PC-9 (cell line): ENCODE results near the gene RBM25. TPM values are rescaled to one million over a fixed set of nuclear protein-coding genes. Genes with fewer than 3 reads are reported as not detected.

Source experiments
- BruUV-seq: library from RNA; stranded (reverse); fragments of 400-500 nt; replicated peaks from 2 replicates; lab custom pipeline; 2021; lab: Mats Ljungman, UMichigan
- CTCF ChIA-PET: fragments of 300-600 bp; sonication (Branson Sonifier 250); formaldehyde crosslinking; loops from one replicate; lab custom pipeline; 2022; ENCODE audit warnings: antibody characterized with exemption; lab: Charles Lee
- POLR2A ChIA-PET: fragments of 300-600 bp; sonication (Branson Sonifier 250); formaldehyde crosslinking; loops from one replicate; lab custom pipeline; 2022; ENCODE audit warnings: antibody characterized with exemption; ENCODE audit not compliant: unreplicated experiment; lab: Charles Lee
- DNase-seq, 2 experiments: peaks; one replicate each; pipeline versions ENCODE4 v3.0.0 to v3.0.0-alpha.2; 2015 to 2022; ENCODE audit warnings: mixed read lengths in 1 of 2
- H2AFZ ChIP-seq: fragments of 200-600 bp; sonication (generic); 2 replicates; pipeline ENCODE4 v1.8.1; 2017; ENCODE audit warnings: antibody characterized with exemption
- H3F3A ChIP-seq: fragments of 200-600 bp; sonication (generic); 2 replicates; pipeline ENCODE4 v1.8.1; 2017; ENCODE audit warnings: antibody characterized with exemption, mild to moderate bottlenecking, low read depth; ENCODE audit not compliant: insufficient read depth
- H3K27ac ChIP-seq: fragments of 200-600 bp; sonication (generic); 2 replicates; pipeline ENCODE4 v1.6.1; 2016; ENCODE audit warnings: mixed run types
- H3K27me3 ChIP-seq: fragments of 200-600 bp; sonication (generic); 2 replicates; pipeline ENCODE4 v1.6.1; 2016; ENCODE audit warnings: low read depth, mixed run types; ENCODE audit not compliant: insufficient read depth
- H3K36me3 ChIP-seq: fragments of 200-600 bp; sonication (generic); 2 replicates; pipeline ENCODE4 v1.6.1; 2016; ENCODE audit warnings: low read depth, mixed run types
- H3K4me1 ChIP-seq: fragments of 200-600 bp; sonication (generic); replicated peaks from 2 replicates; pipeline ENCODE4 v1.6.1; 2016; ENCODE audit warnings: mixed run types; ENCODE audit not compliant: insufficient read depth
- H3K4me2 ChIP-seq: fragments of 200-600 bp; sonication (generic); 2 replicates; pipeline ENCODE4 v1.6.1; 2017; ENCODE audit warnings: mixed run types
- H3K4me3 ChIP-seq: fragments of 200-600 bp; sonication (generic); 2 replicates; pipeline ENCODE4 v1.6.1; 2016; ENCODE audit warnings: mixed run types
- H3K79me2 ChIP-seq: fragments of 200-600 bp; sonication (generic); 2 replicates; pipeline ENCODE4 v1.6.1; 2017; ENCODE audit warnings: low read depth, mixed run types
- H3K9me2 ChIP-seq: fragments of 200-600 bp; sonication (generic); 2 replicates; pipeline ENCODE4 v1.8.1; 2017; ENCODE audit warnings: mild to moderate bottlenecking; ENCODE audit not compliant: insufficient read depth
- H3K9me3 ChIP-seq: fragments of 200-600 bp; sonication (generic); 2 replicates; pipeline ENCODE4 v1.8.1; 2016; ENCODE audit warnings: low read depth; ENCODE audit not compliant: insufficient read depth
- H4K20me1 ChIP-seq: fragments of 200-600 bp; sonication (generic); 2 replicates; pipeline ENCODE4 v1.8.1; 2017; ENCODE audit not compliant: insufficient read depth
- CTCF ChIP-seq: fragments of 200-600 bp; sonication (generic); conservative IDR thresholded peaks from 2 replicates; pipeline ENCODE4 v1.6.1; 2017; ENCODE audit warnings: mixed run types, antibody characterized with exemption, mild to moderate bottlenecking, moderate library complexity
- EZH2 ChIP-seq: fragments of 200-600 bp; sonication (generic); IDR thresholded peaks from 2 replicates; pipeline ENCODE4 v1.8.0; 2017; ENCODE audit warnings: antibody characterized with exemption, low read depth
- intact Hi-C: fragments of 100-400 bp; cut with micrococcal nuclease; formaldehyde crosslinking; loops from one replicate; pipeline ENCODE4 v1.10.0; 2022; ENCODE audit not compliant: unreplicated experiment
- total RNA-seq: library from RNA; stranded (reverse); gene quantifications from 2 replicates; pipeline ENCODE4 v1.2.3, GENCODE V29; 2021

The RBM25 gene
- total RNA-seq, 1 experiment from 2014 or later = 68.9 TPM

- intact Hi-C loops = no loop called here
- Histone ChIP-seq H3K4me1 (no peaks in the 10 kb centered on the region), H3K27me3 (no peaks in the 10 kb centered on the region), H2AFZ (no peak overlapping the region), H4K20me1 (no peaks in the 10 kb centered on the region), H3K4me2 (no peak overlapping the region), H3F3A (no peaks in the 10 kb centered on the region), H3K27ac (no peak overlapping the region), H3K9me3 (no peaks in the 10 kb centered on the region), H3K9me2 (no peaks in the 10 kb centered on the region), H3K4me3 (no peak overlapping the region), H3K36me3 (no peaks in the 10 kb centered on the region), H3K79me2 (no peaks in the 10 kb centered on the region)
- TF ChIP-seq CTCF (no peak), EZH2 (no peak)
- POLR2A ChIA-PET = no interaction called here
- DNase-seq = no peak
- CTCF ChIA-PET = no interaction called here
- BruUV-seq = no TSS peak
These were observed 10.5 kb upstream of the RBM25 start for GRCh38 chr14:73047808-73048207.

- Histone ChIP-seq H3K9me3 (no peaks in the 10 kb centered on the region), H3F3A (no peaks in the 10 kb centered on the region), H3K36me3 (no peaks in the 10 kb centered on the region), H4K20me1 (no peaks in the 10 kb centered on the region), H3K27me3 (no peaks in the 10 kb centered on the region), H3K79me2 (no peaks in the 10 kb centered on the region), H3K4me1 (no peaks in the 10 kb centered on the region), H3K4me2 (no peak overlapping the region), H3K27ac (no peak overlapping the region), H2AFZ (no peak overlapping the region), H3K4me3 (no peak overlapping the region), H3K9me2 (no peaks in the 10 kb centered on the region)
- ChIA-PET POLR2A (no interaction called here), CTCF (no interaction called here)
- no TSS peak for BruUV-seq
- TF ChIP-seq EZH2 (no peak), CTCF (no peak)
- no peak for DNase-seq
- intact Hi-C loops = no loop called here
These were observed 8.9 kb upstream of the RBM25 start for GRCh38 chr14:73049428-73049827.

- peaks cover 16% of the 10 kb centered on the region for H3K79me2 ChIP-seq
- H3K4me3 ChIP-seq = no peak overlapping the region
- TF ChIP-seq CTCF = no peak
- no peak for TF ChIP-seq EZH2
- H3K36me3 ChIP-seq = peaks cover 3% of the 10 kb centered on the region
- DNase-seq = no peak
- no peak overlapping the region for H3K4me2 ChIP-seq
- intact Hi-C loops = no loop called here
- no peak overlapping the region for H3K27ac ChIP-seq
- no TSS peak for BruUV-seq
- ChIA-PET POLR2A (no interaction called here), CTCF (no interaction called here)
- peaks cover 4% of the 10 kb centered on the region; the same call in 1 of the 2 replicates for H3F3A ChIP-seq
- peaks cover 11% of the 10 kb centered on the region for H3K4me1 ChIP-seq
- no peaks in the 10 kb centered on the region for H3K9me3 ChIP-seq
- peaks cover 14% of the 10 kb centered on the region for H4K20me1 ChIP-seq
- no peak overlapping the region for H2AFZ ChIP-seq
- no peaks in the 10 kb centered on the region for H3K27me3 ChIP-seq
- no peaks in the 10 kb centered on the region for H3K9me2 ChIP-seq
These were observed 3.1 kb upstream of the RBM25 start for GRCh38 chr14:73055251-73055650.
